NT2/D1 (cell line): Measurements from ENCODE around the gene DNAJC2.

Experiments
- SUZ12 ChIP-seq: IDR thresholded peaks from 2 replicates; pipeline ENCODE4 v1.6.1; 2011; ENCODE audit not compliant: insufficient read length, insufficient read depth; ENCODE audit errors: extremely low read depth
- YY1 ChIP-seq: IDR thresholded peaks from 2 replicates; pipeline ENCODE4 v1.6.1; 2011; ENCODE audit not compliant: insufficient read length, insufficient read depth
- ZNF274 ChIP-seq: IDR thresholded peaks from 2 replicates; pipeline ENCODE4 v1.6.1; 2011; ENCODE audit warnings: mild to moderate bottlenecking, low read depth, low read length

DNA sequence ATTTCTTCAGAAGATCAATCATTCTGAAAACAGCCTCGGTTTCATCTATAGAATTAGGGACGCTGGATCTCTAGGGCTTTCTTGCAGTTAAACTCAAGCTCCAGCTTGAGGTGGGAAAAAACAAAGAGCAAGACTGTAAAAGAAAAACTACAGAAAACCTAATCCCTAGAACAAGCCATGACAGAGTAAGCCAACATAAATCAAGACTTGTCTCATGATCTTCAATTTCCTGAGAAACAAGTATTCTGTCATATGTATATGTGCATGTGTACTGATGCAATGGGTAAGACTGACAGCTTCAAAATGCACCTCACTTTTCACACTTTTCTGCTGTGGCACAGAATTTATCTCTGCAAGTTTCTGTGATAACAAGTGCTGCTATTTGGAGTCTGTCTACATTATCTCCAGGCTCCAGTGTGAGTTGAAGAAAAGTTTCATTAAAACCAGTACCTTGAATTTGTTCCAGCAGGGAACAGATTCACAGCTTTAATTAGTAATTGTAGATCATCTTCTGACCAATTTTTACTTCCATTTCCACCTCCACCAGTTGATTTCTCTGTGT lies 28.1 kb downstream of the DNAJC2 start:
- TF ChIP-seq ZNF274: no peak
- TF ChIP-seq SUZ12: no peak
- TF ChIP-seq YY1: no peak
